Measurements from ENCODE around the gene BACH2.

GRCh38 chr6:90127595-90127994, 169.0 kb downstream of the BACH2 start:
- no peak for TF ChIP-seq BHLHE40 (IDR thresholded peaks at IDR 0.05; ENCODE audit: borderline replicate concordance in 1 of 2, low read depth in 2 of 2, low read length in 1 of 2)
- TF ChIP-seq CTCF (IDR thresholded peaks at IDR 0.05 in 2 of 3, conservative IDR thresholded peaks at IDR 0.05 in 1 of 3; ENCODE audit: control insufficient read depth in 2 of 3, extremely low read depth in 1 of 3, insufficient read depth in 1 of 3, low read depth in 3 of 3, low read length in 3 of 3) = no peak
- no peak for TF ChIP-seq SUZ12 (IDR thresholded peaks at IDR 0.05; ENCODE audit: unreplicated experiment)
